Caki2 (cell line): ENCODE data around the gene MFN2. TPM values are rescaled to one million over a fixed set of nuclear protein-coding genes. Genes with fewer than 3 reads are reported as not detected.
"Not testable (repeated sequence)": the region's sequence is repeated elsewhere in the genome, so short reads cannot be mapped to it uniquely, and the experiment has no call there.

ENCODE experiments used
- DNase-seq: peaks from one replicate; pipeline ENCODE4 v3.0.0-alpha.2; 2015; ENCODE audit warnings: low read depth
- in situ Hi-C: cut with HindIII; loops from 2 replicates; pipeline ENCODE4 v1.10.0; 2016; ENCODE audit warnings: low sequenced_read_pairs, low pct_unique_long_range_greater_than_20kb, mixed read lengths
- total RNA-seq: library from RNA; depleted of rRNA; stranded (reverse); fragments of >200 nt; shearing (Covaris generic); gene quantifications from 2 replicates; pipeline ENCODE4 v1.2.3, GENCODE V29; 2014; ENCODE audit warnings: low replicate concordance

MFN2 gene
- total RNA-seq, 1 experiment from 2014 or later, result 26.4 TPM

DNA sequence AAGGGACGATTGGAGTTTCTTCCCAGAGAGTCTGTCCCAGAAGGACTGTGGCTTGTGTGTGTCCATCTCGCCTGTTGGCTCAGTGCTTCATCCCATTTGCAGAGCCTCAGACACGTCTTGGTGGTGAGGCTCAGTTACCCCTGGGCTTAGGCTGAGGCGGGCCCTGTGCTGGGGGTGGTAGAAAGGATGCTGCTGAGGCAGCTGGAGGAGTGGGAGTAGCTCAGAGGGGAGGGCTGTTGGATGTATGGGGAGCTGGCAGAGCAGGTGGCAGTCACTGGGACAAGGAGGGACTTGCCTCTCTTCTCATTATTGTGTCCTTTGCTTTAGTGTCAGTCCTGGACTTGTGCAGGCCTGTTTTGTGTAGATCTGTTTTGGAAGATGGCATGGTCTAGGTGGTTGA is 31.8 kb downstream of the MFN2 start:
- no peak for DNase-seq
- in situ Hi-C loops, result no loop called here

GRCh38 chr1:12012560-12013316 is 32.5 kb downstream of the MFN2 start:
- no peak for DNase-seq
- in situ Hi-C loops, result no loop called here

DNA sequence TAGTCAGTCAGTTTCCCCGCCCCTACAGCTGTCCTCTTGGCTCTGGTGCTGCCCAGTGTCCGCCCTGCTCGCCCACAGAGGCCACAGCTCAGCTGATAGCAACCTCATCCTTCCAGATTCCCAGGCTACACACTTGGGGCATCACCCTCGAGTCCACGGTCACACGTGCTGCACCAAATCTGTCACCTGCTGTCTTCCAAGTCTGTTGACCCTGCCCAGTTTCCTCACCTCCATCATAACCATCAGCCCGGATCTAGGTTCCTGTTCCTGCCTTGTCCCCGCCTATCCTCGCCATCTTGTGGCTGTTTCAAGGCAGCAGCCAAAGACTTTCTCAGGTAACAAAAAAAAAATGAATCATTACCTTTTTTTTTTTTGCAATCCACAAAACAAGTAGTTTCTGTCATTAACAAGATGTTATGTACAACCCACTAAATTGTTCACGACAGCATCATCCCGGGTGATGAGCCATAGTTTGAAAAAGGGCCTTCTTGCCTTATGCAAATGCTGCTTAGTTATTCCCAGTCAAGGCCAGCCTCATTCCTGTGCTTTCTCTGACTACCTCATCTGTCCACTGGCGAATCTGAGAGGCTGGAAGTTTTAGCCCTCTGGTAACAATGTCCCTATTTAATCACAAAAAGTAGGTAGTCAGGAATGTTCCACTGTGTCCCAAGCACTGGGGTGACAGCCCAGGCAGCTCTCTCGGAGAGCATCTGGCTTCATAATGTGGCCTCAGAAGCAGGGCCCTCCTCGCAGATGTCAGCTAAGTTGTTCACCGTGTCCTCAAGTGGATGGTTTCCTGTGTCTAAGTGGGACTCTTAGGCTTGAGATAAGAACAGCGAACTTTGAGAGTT is 34.1 kb downstream of the MFN2 start:
- in situ Hi-C loops, result no loop called here
- DNase-seq, result peak; percentile 35

GRCh38 chr1:12015001-12015491 is 34.8 kb downstream of the MFN2 start:
- in situ Hi-C loops, result no loop called here
- no peak for DNase-seq

DNA sequence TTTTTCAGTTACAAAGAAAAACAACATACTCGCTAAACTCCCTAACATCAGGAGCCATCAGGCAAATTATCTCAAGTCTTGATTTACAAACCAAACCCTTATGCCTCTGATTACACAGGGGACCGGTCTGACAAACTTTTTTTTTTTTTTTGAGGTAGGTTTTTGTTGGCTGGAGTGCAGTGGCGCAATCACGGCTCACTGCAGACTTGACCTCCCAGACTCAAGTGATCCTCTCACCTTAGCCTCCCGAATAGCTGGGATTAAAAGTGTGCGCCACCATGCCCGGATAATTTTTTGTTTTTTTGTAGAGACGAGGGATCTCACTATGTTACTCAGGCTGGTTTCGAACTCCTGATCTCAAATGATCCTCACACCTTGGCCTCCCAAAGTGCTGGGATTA is 35.3 kb downstream of the MFN2 start:
- DNase-seq, result no peak
- in situ Hi-C loops, result no loop called here

DNA sequence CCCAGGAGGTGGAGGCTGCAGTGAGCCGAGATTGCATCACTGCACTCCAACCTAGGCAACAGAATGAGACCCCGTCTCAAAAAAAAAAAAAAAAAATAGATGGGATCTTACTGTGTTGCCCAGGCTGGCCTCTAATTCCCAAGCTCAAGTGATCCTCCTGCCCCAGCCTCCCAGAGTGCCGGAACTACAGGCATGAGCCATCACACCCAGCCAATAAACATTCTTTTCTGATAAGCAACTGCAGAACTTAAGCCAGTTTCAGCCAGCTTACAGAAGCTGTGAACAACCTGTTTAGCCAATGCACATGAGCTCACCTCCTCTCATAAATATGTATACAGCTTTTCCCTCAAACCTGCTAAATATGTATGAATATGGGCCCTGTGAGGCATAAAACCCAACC is 35.9 kb downstream of the MFN2 start:
- in situ Hi-C loops, result no loop called here
- DNase-seq, result no peak

GRCh38 chr1:12019858-12020509 is 39.7 kb downstream of the MFN2 start:
- no peak for DNase-seq
- in situ Hi-C loops, result no loop called here

DNA sequence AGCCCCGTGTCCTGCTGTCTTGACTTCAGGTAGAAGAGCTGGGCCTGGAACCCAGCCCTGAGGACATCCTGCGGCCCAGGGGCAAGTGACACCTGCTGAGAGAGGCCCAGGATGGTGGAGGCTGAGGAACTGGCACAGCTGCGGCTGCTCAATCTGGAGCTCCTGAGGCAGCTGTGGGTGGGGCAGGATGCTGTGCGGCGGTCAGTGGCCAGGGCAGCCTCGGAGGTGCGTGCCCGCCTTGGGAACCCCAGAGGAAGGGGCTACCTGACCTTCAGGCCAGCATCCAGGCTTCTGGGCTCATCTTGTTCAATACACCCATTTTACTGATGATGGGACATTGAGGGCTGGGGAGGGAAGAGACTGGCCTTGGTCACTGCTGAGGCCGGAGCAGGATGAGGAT is 41.4 kb downstream of the MFN2 start:
- in situ Hi-C loops, result no loop called here

GRCh38 chr1:12022036-12022435 is 41.8 kb downstream of the MFN2 start:
- in situ Hi-C loops, result no loop called here
- no peak for DNase-seq

More for the DNA sequence above, 41.4 kb downstream of the MFN2 start:
- no peak for DNase-seq

DNA sequence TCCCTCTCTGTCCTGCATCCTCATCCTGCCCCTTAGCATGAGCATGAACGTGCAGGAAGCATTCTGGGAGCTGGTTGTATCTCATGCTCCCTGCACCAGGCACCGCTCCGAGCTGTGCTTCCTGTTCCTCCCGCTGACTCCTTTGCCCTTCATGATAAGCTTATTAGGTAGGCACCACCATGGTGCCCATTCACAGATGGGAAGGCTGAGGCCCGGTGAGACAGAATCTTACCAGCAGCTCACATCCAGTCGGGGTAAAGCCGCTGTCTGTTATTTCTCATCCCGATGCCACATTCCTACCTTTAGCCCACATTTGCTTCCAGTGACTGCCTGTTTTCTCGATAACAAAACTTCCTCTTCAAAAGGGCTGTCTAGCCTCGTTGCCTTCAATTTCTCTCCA is 46.3 kb downstream of the MFN2 start:
- no peak for DNase-seq
- in situ Hi-C loops, result no loop called here

DNA sequence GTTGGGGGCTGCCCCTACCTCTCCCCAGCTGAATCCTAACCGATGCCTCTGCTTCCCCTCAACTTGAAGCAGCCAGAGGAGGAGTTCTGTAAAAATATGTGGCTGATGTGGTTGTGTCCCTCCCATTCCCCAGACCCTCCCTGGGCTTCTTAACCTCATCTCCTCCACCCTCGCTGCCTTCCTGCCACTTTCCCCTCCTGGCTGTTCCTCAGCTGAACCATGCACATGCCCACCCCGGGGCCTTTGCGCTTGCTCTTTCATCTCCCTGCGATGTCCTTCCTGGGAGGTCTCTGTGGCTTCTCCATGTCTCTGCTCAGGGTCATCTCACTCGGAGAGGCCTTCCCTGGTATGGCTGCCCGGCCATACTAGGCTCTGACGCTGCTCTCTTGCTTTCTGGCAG is 48.0 kb downstream of the MFN2 start:
- no peak for DNase-seq
- in situ Hi-C loops, result no loop called here

DNA sequence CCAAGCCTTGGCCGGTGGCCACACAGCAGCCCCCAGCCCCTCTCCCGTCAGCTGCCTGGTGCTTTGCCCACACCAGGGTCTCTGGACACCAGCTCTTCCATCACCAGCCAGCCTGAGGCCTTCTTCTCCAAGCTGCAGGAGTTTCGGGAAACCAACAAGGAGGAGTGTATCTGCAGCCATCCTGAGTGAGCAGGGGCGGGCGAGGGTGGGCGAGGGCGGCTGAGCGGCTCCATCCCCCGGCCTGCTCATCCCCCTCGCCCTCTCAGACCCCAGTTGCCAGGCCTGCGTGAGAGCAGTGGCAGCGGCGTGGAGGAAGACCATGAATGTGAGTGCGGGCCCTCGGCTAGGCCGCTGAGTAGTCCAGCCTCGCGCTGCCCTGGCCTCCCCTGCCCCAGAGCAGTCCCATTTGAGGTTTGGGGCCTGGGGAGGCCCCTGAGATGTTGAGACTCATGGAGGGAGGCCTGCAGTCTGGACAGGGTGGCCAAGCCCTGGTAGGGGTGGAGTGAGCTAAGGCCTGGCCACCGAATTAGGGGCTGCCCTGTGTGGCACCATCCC is 48.8 kb downstream of the MFN2 start:
- DNase-seq, result no peak
- in situ Hi-C loops, result no loop called here

DNA sequence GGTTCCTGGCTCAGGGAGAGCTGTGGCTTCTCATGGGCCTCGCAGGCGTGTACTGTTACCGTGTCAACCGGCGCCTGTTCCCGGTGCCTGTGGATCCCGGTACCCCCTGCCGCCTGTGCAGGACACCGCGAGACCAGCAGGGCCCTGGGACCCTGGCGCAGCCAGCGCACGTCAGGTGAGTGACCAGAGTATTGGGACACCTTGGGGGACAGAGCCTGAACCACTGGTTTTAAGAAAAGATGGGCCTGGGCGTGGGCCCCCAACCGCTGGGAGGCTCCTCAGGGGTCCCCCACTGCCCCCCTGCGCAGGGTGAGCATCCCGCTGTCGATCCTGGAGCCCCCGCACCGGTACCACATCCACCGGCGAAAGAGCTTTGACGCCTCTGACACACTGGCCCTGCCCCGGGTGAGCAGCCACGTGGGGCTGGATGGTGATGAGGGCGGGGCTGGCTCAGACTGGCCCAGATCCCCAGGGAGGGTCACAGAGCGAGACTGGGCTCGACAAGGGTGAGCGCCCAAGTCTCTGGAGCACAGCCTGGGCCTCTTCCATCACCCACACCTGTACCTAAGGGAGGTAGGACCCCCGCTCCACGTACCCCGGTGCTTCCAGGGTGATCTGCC is 49.6 kb downstream of the MFN2 start:
- in situ Hi-C loops, result no loop called here
- no peak for DNase-seq

DNA sequence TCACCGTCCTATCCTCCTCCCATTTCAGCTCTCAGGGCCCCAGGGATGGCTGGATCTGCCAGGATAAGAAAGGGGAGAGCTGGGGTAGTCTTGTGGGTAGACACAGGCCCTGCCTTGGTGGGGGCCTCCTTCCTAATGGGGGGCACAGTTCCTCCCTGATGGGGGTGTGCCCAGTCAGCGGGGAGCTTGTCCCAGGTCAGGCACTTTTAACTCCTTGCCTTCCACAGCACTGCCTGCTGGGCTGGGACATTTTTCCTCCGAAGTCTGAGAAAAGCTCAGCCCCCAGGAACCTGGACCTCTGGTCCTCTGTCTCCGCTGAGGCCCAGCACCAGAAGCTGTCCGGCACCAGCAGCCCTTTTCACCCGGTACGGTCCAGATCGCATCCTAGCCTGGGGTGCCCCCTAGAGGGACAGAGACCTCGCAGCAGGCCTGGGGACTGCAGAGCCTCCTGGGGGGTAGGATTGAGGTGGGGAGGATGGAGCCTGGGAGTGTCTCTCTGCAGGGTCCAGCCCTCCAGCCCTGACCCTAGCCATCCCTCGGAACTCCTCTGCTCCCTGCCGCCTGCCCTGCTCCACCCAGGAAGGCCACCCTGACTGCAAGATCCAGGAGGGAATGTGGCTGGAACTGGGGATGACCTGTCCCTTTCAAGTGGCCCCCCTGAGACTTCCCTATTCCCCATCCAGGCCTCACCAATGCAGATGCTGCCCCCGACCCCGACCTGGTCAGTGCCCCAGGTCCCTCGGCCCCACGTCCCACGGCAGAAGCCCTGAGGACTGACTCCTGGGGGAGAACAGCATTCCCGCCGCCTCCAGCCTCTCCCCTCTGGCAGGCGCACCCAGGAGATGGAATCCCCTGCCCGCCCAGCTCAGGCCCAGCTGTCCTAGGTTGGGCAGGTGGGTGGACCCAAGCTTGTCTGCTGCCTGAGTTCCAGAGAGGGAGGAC is 51.1 kb downstream of the MFN2 start:
- peak; percentile 21 for DNase-seq
- in situ Hi-C loops, result no loop called here

DNA sequence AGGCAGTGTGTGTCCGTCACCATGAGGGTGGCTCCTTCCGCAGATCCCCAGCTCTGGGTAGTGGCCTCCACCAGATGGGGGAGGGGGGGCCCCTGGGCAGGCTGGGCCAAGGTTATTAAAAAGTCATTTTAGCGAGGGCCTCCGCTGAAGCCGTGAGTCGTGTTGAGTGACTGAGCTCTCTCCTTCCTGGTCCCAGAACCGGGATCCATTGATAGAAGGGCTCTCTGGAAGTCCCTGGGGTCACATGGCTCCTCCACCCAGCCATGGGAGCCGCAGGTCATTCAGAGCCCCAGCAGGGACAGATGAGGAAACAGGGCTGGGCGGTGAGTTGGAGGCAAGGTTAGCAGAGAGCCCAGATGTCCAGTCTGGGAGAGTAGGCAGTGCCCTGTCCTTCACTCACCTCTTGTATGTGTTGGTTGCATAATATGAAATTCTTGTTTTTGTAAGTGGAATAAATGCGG is 51.9 kb downstream of the MFN2 start:
- in situ Hi-C loops, result no loop called here
- no peak for DNase-seq

- DNase-seq, in situ Hi-C loops: not testable (repeated sequence)
These were observed 53.2 kb downstream of the MFN2 start for GRCh38 chr1:12033441-12033840.

GRCh38 chr1:12034381-12034801 is 54.1 kb downstream of the MFN2 start:
- in situ Hi-C loops, result no loop called here

More at GRCh38 chr1:12034381-12034801, 54.1 kb downstream of the MFN2 start:
- DNase-seq, result no peak
